Upper lobe of right lung (tissue), 1 donor: ENCODE measurements around the gene METTL23. TPM values are rescaled to one million over a fixed set of nuclear protein-coding genes. Genes with fewer than 3 reads are reported as not detected.

Source experiments
- ATAC-seq: fragments of 200-7000 bp; cut with Tn5 transposase; one replicate; pipeline ENCODE4 v1.9.1; 2020; ENCODE audit warnings: mild to moderate bottlenecking, moderate library complexity
- DNase-seq: peaks from one replicate; pipeline ENCODE4 v3.0.0-alpha.2; 2020
- H3K27ac ChIP-seq: fragments of 200-600 bp; one replicate; pipeline ENCODE4 v1.8.0; 2022
- H3K27me3 ChIP-seq: fragments of 200-600 bp; one replicate; pipeline ENCODE4 v1.8.0; 2022; ENCODE audit warnings: mild to moderate bottlenecking
- H3K36me3 ChIP-seq: fragments of 200-600 bp; one replicate; pipeline ENCODE4 v1.8.0; 2022
- H3K4me1 ChIP-seq: fragments of 200-600 bp; one replicate; pipeline ENCODE4 v1.8.0; 2022
- H3K4me3 ChIP-seq: fragments of 200-600 bp; one replicate; pipeline ENCODE4 v1.8.0; 2022; ENCODE audit warnings: mild to moderate bottlenecking
- H3K9me3 ChIP-seq: fragments of 200-600 bp; one replicate; pipeline ENCODE4 v1.8.0; 2022
- intact Hi-C: fragments of 100-400 bp; cut with DNase I; formaldehyde crosslinking; loops from one replicate; pipeline ENCODE4 v1.11.0; 2022
- total RNA-seq: library from RNA; stranded (reverse); fragmentation: NEBNext Ultra II Directional; extraction: Animal tissue kit (Norgen Biotek cat#: 25700); gene quantifications from one replicate; pipeline ENCODE4 v1.2.1, GENCODE V29; 2021
- TF ChIP-seq, protein P1 (sequence below): fragments of 200-600 bp; IDR thresholded peaks from one replicate; pipeline ENCODE4 v1.8.0; 2022; ENCODE audit warnings: antibody characterized with exemption
- donor health status: DM: no; HTN: yes; CAD: no; lungs with severe emphysema.

METTL23 gene
- total RNA-seq, 1 donor from 2014 or later: 31.6 TPM

DNA sequence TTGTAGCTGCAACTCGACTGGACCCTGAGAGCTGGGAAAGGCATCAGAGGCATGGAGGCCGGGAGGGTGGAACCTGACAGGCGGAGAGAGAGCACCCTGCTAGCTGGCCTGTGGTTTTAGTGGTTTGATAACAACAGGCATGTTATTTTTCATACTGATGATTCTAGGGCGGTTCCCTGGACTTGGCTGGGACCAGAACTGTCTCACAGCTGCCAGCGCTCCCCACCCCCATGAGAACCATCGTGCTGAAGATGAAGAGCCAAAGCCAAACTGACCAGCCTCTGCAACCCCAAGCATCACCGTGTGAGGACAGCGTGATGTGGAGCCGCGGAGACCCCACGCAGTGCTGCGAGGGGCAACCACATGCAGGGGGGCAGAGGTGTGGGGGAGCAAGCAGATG is 44.3 kb upstream of the METTL23 start:
- DNase-seq (no peak), ATAC-seq (no peak)
- Histone ChIP-seq H3K9me3 (no peaks in the 10 kb centered on the region), H3K27me3 (no peaks in the 10 kb centered on the region), H3K4me1 (peaks cover 14% of the 10 kb centered on the region), H3K27ac (no peak overlapping the region), H3K36me3 (peaks cover 17% of the 10 kb centered on the region), H3K4me3 (no peak overlapping the region)
- TF ChIP-seq, protein P1, sequence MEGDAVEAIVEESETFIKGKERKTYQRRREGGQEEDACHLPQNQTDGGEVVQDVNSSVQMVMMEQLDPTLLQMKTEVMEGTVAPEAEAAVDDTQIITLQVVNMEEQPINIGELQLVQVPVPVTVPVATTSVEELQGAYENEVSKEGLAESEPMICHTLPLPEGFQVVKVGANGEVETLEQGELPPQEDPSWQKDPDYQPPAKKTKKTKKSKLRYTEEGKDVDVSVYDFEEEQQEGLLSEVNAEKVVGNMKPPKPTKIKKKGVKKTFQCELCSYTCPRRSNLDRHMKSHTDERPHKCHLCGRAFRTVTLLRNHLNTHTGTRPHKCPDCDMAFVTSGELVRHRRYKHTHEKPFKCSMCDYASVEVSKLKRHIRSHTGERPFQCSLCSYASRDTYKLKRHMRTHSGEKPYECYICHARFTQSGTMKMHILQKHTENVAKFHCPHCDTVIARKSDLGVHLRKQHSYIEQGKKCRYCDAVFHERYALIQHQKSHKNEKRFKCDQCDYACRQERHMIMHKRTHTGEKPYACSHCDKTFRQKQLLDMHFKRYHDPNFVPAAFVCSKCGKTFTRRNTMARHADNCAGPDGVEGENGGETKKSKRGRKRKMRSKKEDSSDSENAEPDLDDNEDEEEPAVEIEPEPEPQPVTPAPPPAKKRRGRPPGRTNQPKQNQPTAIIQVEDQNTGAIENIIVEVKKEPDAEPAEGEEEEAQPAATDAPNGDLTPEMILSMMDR: no peak
- intact Hi-C loops: no loop called here

DNA sequence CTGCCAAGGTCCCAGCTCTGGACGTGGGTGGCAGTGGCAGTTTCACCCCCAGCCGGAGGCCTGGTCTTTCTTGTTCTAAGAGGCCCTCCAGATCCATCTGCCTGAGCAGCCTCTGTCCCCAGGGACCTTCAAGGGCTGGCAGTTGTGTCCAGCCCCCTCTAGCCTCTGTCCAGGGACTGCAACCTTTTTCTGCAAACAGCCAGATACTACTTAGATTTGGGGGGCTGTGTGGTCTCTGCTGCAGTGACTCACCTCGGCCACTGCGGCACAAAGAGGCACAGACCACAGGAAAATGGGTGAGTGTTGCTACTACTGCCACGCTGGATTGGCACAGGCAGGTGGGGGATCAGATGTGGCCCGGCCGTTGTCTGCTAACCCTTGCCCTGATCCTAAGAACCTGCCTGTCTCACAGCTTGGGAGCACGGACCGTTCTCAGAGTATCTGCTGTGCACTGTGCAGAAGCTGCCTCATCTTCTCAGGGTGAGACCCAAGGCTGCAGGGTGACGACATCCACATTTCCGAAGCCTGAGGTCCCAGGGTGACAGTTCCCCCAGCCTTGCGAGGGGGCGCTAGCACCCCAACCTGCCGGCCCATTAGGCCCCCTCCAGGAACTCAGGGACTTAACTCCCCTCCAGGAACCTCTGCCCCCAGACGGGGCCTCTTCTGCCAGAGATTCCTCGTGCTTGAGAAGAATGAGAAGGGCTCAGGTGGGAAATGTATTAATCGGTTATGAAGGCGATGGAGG is 43.5 kb upstream of the METTL23 start:
- Histone ChIP-seq H3K9me3 (no peaks in the 10 kb centered on the region), H3K27me3 (no peaks in the 10 kb centered on the region), H3K4me3 (no peak overlapping the region), H3K4me1 (peaks cover 20% of the 10 kb centered on the region), H3K27ac (no peak overlapping the region), H3K36me3 (peaks cover 12% of the 10 kb centered on the region)
- intact Hi-C loops: no loop called here
- ATAC-seq: no peak
- no peak for DNase-seq
- TF ChIP-seq, protein P1: no peak

DNA sequence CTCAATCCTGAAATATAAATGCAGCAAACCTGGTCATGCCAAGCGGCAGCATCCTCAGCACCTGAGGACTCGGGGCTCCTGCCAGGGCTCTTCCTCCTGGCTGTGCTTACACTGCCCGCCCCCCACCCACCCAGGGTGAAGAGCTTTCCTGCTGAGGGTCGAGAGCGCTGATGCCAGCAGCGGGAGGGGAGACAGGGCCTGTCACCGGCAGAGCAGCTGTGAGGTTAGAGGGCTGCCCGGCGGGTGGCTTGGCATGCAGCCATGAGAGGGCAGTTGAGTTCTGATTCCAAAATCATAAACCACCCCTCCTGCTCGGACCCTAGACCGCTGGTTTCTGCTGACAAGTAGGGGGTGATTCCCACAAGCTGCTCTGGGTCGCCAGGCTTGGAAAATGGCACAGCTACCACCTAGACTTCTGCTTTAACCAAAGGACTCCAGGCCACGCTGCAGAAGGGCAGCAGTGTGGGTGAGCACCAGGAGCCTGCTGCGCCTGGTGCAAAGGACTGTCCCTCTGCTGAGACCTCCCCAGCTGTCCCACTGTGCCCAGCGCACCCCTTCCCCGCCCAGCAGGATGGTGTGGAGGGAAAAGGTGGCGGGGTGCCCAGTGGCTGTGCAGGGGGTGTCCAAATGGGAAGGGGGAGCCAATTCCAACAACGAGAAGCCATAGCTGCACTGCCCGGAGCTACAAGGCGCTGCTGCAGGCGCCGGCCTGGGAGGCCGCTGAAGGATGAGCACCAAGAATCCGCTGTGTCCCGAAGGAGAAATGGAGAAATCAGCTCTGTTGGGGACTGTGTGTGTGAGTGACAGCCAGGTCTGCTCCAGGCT is 42.5 kb upstream of the METTL23 start:
- Histone ChIP-seq H3K36me3 (peaks cover 12% of the 10 kb centered on the region), H3K4me1 (peaks cover 29% of the 10 kb centered on the region), H3K27ac (no peak overlapping the region), H3K4me3 (no peak overlapping the region), H3K9me3 (no peaks in the 10 kb centered on the region), H3K27me3 (no peaks in the 10 kb centered on the region)
- ATAC-seq (no peak), DNase-seq (no peak)
- intact Hi-C loops: no loop called here
- TF ChIP-seq, protein P1: no peak

DNA sequence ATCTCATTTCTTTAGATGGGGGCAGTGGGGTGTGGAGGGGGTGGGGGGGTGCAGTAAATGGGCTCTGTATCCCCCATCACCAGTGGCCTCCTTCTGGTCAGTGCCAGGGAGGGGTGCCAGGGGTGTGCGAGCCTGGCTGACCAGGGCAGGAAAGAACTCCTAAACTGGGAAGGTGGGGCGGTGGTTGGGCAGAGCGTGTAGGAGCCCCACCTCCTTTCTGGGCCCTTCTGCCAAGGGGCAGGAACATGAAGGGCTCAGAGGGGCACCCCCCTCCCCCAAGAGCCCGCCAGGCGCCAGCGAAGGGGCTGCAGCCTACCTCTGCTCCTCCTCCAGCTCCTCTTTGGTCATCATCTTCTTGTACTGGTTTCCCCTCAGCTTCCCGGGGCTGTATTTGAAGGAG is 41.9 kb upstream of the METTL23 start:
- Histone ChIP-seq H3K36me3 (peaks cover 12% of the 10 kb centered on the region), H3K27ac (no peak overlapping the region), H3K4me1 (peaks cover 34% of the 10 kb centered on the region), H3K27me3 (no peaks in the 10 kb centered on the region), H3K4me3 (no peak overlapping the region), H3K9me3 (no peaks in the 10 kb centered on the region)
- TF ChIP-seq, protein P1: no peak
- intact Hi-C loops: no loop called here
- DNase-seq (no peak), ATAC-seq (no peak)

DNA sequence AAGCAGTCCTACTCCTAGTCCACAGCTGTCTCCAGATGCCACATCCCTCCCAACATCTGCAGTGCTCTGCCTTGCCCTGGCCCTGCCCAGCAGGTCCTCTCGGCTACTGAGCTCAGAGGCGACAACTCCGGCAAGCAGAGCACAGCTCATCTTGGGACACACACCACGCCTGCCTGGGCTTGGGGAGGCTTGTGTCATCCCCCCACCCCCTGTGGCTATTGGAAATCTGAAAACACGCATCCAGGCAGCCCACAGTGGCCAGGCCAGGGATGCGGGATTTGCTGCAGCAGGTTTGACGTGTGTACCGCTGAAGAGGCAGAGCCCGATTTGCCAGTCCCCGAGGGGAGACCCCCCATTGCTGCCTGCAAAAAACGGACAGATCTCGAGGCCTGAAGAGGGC is 41.3 kb upstream of the METTL23 start:
- peaks cover 10% of the 10 kb centered on the region for H3K36me3 ChIP-seq
- no peaks in the 10 kb centered on the region for H3K9me3 ChIP-seq
- TF ChIP-seq, protein P1: no peak
- DNase-seq (no peak), ATAC-seq (no peak)
- H3K4me3 ChIP-seq: no peak overlapping the region
- H3K27me3 ChIP-seq: no peaks in the 10 kb centered on the region
- H3K4me1 ChIP-seq: peaks cover 37% of the 10 kb centered on the region
- intact Hi-C loops: no loop called here
- H3K27ac ChIP-seq: no peak overlapping the region
